ENCODE data around the gene IL31RA.

The IL31RA gene

DNA sequence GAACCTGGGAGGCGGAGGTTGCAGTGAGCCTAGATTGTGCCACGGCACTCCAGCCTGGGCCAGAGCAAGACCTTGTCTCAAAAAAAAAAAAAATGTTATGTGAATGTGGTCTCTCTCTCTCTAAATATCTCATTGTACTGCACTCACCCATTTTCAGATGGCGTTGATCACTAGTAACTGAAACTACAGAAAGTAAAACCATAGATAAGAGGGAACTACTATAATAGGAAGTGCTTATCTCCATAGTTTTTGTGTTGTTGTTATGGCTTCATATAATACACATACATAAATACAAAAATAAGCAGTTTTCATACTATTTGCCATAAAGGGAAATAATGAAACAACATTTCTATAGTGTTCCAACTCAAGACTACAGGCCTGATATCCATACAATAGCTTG, 9.1 kb downstream of the IL31RA start:
- no peak for DNase-seq (ENCODE audit: low read depth)

DNA sequence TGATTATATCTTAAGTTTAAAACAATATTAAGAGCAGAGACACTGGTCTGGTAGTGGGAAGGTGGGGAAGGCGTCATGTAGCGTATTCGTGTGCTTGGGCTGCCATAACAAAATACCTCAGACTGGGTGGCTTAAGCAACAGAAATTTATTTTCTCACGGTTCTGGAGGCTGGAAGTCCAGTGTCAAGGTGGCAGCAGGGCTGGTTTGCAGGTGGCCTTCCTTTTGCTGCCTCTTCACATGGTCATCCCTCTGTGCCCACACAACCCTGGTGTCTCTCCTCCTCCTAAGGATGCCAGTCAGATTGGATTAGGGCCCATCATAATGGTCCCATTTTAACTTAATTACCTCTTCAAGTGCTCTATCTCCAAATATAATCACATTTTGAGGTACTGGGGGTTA, 9.6 kb downstream of the IL31RA start:
- DNase-seq (ENCODE audit: low read depth), result no peak

DNA sequence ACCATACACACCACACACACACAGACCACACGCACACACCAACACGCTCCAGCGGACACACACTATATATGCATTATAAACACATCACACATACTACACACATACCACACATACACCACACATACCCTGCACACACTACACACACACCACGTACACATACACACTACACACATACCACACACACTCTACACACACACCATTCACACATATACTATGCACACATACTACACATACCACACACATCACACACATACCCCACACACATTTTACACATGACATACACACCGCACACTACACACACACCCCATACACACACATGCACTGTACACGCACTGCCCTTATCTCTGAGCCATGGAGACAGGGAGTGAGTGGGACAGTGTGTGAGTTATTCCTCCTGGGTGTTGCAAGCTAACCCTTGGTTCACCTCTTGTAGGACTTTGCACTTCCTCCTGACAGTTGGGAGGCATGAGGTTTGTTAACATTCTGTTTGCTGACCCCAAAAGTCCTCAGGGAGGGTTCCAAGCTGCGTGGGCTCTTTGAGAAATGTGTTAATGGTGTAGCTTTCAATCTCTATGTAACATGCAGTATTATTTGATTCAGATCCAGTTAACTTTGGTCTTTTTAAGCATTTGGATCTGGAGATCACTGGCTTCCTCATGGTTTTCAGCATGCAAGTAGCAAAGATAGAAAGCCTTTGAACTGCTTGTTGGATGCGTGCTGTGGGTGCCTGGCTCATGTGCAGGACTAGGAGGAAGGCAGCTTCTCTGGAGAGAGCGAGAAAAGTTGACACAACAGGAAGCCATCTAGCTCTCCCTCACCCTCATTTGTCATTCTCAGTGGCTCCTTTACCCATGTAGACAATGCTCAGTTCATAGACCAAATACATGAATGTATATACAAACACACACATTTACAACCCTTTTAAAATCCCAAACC, 13.7 kb downstream of the IL31RA start:
- no peak for DNase-seq (ENCODE audit: low read depth)

DNA sequence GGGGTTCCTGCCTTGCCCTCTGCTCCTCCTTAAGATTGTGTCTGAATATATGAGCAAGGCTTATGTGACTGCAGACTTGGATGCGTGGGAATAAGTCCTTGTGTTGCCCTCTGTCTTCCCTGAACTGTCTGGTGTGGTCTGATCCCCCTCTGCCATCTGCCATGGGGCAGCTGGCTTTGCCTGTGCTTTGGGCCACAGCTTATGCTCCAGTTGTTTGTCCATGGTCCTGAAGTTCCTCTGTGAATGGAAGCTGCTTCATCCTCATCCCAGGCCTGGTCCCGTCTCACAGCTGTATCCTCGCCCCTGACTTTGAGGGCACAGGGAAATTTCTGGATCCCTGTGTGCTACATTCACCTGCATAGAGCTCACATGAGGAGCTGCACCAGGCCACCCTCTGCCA, 14.7 kb downstream of the IL31RA start:
- no peak for DNase-seq (ENCODE audit: low read depth)

DNA sequence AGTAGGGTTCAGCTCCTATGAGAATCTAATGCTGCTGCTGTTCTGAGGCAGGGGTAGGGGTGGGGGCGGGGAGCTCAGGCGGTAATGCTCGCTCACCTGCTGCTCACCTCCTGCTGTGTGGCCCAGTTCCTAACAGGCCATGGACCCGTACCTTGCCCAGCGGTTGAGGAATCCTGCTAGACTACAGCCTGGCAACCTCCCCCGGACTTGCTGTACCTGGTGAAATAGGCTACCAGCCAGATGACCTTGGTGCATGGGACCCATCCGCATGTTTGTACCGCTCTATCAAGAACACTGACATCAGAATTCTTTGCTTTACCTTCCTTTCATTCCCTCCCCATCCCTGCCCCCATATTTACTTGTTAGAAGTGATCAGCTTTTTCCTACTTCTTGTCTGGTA, 15.3 kb downstream of the IL31RA start:
- no peak for DNase-seq (ENCODE audit: low read depth)

DNA sequence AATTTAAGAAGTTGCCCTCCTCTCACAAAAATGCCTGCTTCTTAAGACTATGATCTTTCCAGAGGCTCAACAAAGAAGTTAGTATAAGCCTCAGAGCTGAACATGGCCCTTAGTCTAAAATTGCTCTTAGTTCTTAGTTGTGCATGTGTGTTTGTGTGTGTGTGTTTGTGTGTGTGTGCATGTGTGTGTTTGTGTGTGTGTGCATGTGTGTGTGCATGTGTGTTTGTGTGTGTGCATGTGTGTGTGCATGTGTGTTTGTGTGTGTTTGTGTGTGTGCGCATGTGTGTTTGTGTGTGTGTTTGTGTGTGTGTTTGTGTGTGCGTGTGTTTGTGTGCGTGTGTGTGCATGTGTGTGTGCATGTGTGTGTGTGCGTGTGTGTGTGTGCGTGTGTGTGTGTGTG, 15.8 kb downstream of the IL31RA start:
- DNase-seq (ENCODE audit: low read depth), result no peak

DNA sequence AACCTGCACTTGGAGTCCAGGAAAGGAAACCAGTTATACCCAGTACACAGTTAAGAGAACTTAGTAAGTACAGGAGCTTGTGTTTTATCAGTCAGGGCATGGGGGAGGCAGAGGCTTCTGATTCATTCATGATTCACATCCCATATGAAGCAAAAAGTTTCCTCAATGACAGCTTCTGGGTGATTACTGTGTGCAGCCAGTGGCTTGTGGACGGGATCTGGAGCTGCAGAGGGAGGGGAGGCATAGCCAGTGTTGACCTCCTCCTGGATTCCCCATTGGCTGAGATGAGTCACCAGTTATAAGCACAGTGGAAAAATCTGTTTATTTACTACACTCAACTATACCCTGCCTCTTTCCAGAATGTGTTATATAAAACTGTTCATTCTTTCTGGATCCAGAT, 17.7 kb downstream of the IL31RA start:
- DNase-seq (ENCODE audit: low read depth), result peak; percentile 98

DNA sequence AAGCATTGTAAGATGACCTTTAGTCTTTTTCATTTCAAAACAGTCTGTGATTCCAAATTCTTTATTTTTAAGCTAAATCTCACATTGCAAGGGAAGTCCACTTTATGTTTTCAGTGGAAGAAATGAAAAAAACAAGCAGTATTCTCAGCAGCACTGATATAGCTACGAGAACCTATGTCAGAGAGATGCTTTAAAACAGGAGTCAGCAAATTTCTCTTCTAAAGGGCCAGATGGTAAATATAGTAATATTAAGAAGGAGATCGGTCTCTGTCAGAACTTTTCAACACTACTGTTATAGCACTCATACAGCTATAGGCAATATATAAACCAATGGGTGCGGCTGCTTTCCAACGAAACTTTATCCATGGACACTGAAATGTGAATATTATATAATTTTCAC, 18.7 kb downstream of the IL31RA start:
- DNase-seq (ENCODE audit: low read depth), result no peak

DNA sequence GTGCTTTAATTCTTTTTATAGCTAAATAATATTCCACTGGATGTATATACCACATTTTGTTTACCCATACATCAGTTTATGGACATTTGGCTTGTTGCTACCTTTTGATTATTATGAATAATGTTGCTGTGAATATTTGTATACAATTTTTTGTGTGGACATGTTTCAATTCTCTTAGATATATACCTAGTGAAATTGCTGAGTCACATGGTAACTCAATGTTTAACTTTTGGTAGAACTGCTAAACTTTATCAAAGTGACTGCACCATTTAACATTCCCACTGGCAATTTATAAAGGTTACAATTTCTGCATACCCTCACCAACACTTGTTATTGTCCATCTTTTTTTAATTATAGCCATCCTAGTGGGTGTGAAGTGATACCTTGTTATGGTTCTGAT, 22.1 kb downstream of the IL31RA start:
- no peak for DNase-seq (ENCODE audit: low read depth)

DNA sequence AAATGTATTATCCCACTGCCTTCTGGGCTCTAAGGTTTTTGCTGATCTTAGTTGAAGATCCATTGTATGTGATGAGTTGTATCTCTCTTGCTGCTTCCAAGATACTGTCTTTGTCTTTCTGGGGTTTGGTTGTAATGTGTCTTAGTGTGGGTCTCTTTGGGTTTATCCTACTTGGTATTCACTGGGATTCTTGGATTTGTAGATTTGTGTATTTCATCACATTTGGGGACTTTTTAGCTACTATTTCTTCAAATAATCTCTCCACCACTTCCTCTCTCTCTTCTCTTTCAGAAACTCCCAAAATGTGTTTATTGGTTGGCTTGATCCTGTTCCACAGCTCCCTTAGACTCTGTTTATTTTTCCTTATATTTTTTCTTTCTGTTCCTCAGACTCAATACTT, 26.5 kb downstream of the IL31RA start:
- DNase-seq (ENCODE audit: low read depth), result no peak

DNA sequence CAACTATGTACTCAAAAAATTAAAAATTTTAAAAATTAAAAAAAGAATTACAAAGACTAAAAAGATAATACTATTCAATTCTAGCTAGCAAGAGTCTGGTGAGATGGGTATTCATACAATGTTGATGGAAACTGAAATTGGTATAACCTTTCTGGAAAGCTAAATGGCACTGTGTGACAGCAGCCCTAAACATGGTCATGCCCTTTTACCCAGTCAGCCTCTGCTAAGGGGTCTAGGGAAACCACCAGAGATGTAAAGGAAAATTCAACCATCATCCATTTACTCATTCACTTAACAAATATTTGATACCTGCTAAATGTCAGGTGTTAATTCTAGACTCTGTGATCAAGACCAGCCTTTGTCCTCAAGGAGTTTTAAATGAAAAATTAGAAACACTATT, 29.3 kb downstream of the IL31RA start:
- no peak for DNase-seq (ENCODE audit: low read depth)

DNA sequence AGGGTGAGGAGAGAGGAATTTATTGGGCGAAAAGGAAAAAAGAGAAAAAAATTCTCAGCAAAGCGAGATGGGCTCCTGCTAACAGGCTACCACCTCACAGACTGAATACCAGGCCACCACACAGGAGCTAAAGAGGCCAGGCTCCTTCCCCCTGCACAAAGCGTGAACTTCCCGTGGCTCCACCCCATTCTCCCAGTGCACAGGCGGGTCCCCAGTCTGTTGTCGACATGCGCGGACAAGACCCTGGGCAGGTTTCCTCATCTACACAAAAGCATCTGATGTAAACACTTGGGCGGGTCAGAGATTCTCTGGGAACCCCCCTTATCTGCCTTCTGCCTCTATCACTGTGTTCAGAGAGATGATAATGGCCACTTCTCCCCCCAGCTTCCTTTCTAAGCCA, 34.2 kb downstream of the IL31RA start:
- DNase-seq (ENCODE audit: low read depth), result no peak

DNA sequence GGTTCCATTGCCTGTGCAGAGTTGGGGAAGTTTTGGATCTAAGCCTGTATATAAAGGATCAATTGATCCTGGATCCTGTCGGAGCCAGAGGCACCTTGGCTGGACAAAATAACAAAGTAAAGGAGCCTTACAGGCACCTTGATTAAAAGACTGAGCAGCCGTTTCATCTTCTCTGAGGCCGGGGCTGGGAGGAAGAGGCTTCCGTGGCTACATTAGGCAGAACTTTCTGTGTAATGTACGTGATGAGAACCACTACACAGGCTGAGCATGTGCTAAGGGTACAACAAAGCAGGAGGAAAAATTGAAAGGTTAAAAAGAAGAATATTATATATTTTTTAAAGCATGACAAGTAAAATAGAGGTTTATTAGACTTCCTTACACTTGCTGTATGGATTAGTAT, 37.0 kb downstream of the IL31RA start:
- no peak for DNase-seq (ENCODE audit: low read depth)

DNA sequence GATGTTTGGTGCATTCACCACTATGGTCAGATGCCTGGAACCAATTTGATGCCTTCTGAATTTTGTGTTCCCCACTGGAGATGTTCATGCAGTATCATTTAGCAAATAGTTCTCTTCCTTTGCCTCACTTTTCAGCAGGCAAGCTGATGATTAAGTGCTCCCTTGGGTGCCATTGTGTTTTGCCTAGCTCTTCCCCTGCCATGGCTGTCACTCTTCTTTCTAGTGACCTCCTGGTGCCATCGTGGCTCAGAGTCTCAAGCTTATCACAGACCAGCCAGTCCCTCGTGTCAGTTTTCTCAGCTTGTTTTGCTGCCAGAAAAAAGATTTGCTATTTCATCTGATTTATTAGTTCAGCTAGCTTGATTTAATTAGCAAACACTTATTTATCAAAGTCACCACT, 41.3 kb downstream of the IL31RA start:
- DNase-seq (ENCODE audit: low read depth), result no peak

DNA sequence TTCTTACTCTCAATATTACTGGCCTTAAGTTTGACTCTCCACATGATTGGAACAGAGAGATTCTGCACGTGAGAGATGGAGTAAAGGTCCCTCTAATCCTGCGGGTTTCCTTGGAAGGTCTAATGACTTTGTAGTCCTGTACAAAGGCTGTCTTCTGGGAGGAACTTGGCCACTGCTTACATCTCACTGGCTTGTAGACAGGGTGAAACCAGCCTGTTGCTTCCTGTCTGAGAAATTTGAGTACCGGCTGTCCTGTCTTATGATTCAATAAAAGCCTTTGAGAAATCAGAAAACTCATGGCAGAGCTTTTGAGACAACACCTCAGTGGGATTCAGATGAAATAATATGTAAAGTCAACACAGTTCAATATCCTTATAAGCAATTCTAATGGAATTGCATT, 43.0 kb downstream of the IL31RA start:
- DNase-seq (ENCODE audit: low read depth), result no peak

DNA sequence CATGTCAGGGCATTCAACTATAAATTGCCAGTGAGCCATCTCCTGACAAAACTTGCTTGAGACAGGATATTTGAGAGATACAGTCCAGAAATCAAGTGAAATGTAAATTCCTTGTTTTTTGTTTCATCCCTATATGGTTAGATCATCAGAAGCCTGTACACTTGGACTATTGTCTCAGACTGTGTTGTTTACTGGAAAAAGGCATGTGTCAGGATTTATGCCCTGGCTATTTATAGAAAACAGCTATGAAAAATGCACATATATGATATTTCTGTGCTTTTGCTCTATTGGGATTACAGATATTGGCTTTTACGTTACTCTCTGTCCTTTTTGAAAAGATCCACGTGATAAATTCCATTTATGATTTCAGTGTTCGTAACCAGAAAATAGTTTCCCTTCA, 44.2 kb downstream of the IL31RA start:
- no peak for DNase-seq (ENCODE audit: low read depth)

DNA sequence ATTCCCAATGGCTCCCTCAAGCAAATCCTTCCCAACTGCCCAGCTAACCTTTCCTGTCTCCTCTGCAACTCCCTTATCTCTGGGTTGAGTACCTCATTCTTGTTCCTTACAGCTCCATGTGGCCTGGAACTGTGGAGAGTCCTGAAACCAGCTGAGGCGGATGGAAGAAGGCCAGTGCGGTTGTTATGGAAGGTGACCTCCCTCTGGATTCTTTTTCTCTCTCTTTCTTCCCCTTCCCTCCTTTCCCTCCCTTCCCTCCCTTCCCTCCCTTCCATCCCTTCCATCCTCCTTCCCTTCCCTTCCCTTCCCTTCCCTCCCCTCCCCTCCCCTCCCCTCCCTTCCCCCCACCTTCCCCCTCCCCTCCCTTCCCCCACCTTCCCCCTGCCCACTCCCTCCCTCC, 45.1 kb downstream of the IL31RA start:
- DNase-seq (ENCODE audit: low read depth), result no peak

DNA sequence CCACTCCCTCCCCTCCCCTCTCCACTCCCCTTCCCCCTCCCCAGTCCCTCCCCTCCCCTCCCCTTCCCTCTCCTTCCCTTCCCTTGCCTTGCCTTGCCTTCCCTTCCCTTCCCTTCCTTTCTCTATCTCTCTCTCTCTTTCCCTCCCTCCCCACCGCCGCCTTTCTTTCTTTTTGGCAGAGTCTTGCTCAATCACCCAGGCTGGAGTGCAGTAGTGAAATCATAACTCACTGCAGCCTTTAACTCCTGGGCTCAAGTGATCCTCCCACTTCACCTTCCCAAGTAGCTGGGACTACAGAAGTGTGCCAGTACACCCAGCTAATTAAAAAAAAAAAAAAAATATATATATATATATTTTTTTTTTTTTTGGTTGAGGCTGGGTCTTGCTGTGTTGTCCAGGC, 45.5 kb downstream of the IL31RA start:
- DNase-seq (ENCODE audit: low read depth), result no peak

DNA sequence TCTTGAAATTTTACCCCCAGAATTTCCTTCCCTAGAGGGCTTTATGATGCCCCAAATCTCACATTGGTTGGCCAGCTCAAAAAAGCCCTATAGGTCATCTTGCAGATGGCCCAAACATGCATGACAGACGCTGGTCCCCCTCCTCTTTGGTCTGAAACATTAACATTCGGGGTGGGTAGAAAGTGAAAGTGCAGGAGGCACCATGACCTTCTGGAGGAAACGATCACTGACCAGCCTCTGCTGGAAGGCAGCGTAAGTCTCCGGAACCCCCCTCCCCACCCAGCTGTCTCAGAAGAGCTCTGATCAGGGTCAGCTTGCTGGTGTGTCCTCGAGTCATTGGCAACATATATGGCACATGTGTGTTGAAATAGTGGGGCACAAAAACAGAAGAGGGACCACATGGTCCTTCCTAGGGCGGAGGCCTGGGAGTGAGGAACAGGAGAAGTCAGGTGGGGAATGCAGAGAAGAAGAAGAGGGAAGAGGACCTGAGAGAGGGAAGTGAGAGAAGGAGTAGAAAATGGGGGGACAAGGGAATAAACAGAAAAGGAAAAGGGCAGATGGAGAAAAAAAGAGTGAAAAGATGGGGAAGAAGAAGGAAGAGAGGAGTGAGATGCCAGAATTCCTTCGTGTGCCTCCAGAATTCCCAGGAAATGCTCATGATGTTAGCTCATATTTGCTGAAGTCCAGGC, 46.2 kb downstream of the IL31RA start:
- DNase-seq (ENCODE audit: low read depth), result no peak

DNA sequence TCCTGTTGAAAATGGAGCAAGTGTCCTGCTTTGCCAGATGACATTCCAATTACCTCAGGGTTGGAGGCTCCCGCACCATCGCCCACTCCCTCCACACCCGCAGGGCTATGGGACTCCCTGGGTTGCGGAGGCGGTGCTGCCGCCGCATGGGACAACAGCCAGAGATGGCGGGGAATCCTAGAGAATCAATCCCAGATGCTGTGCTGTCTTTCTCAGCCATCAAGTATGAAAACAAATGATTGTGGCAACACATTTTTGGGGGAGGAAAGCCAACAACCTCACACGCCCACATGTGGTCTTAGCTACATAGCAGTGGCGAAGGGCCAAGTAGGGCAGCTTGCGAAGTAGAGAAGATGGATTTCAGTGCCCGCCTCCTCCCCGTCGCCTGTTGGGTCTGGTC, 46.7 kb downstream of the IL31RA start:
- DNase-seq (ENCODE audit: low read depth), result peak; percentile 93

DNA sequence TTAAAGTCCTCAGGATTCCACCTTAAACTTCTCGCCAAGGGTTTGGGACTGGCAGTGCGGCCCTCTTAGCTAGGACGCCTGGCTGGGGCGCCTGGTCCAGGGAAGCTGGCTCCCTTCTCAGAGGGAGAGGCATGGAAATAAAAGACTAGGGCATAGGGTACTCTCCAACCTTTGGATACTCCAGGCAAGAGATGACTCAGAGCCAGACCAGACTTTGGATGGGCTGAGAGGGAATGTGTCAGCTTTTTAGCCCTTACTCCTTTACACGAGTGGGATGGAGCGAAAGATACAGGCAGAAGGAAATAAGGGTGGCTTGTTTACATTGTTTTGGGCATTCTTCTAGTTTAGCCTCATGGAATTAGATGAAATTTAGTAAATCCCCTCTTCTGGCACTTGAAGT, 48.2 kb downstream of the IL31RA start:
- DNase-seq (ENCODE audit: low read depth), result peak; percentile 28

DNA sequence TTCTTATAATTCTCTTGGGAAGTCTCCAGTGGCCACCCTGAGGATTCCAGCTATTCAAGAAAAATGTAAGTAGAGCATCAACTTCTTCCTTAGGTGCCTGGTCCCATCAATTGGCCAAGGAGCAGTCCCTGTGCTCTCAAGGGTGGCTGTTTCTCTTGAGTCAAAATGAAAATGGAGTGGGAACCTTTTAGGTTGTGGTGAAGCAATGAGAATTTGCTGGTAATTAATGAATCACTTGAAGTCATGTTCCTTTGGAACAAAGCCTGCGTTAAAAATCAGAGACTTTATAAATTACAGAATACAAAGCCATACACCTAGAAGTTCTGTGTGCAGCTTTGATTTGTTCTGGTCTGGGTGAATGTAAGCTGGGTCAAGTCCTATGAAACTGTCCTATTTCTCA, 48.9 kb downstream of the IL31RA start:
- DNase-seq (ENCODE audit: low read depth), result no peak

DNA sequence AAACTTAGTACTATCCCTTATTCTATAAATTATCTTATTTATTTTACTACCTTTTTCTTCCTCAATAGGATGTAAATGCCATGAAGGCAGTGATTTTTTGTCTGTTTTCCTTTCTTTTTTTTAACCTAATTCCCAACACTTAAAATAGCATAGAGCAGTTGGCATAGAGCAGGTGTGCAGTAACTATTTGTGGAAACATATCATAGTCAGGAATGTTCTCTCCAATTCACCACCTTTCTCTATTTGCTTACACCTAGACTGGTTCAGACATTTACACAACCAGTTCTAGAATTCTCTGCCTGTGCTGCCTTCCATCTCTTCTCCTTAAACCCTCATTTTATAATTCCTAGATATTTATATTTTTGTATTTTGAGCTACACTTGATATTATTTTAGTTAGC, 49.6 kb downstream of the IL31RA start:
- DNase-seq (ENCODE audit: low read depth), result no peak

DNA sequence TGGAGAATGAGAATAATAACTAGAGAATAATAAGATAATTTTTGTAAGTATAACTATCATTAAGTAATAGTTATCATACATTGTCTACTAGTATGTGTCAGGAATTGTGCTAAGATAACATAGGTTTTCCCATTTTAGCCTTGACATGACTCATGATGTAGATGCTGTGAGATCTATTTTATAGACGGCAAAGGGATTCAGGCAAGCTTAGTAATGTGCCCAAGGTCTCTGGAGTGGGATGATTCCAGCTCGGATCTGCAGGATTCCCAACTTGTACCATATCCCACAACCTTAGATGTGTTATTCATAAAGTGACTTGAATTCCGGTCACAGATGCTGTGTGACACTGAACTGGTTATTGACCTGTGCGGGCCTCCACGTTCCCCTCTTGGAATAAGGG, 51.5 kb downstream of the IL31RA start:
- DNase-seq (ENCODE audit: low read depth), result no peak
